Tibial artery (tissue), 4 donors: ENCODE results near the gene PLXNA4.

Experiments
- DNase-seq, 2 donors: peaks; one replicate each; pipeline ENCODE4 v3.0.0-alpha.2; 2019
- H3K27ac ChIP-seq, 2 donors: fragments of 200-600 bp; sonication (generic) in 1 of 2; 1 replicate in 1 of 2; 2 replicates in 1 of 2; pipeline ENCODE4 v1.5.1; 2018 to 2019; ENCODE audit warnings: mild to moderate bottlenecking in 1 of 2
- H3K27me3 ChIP-seq, 2 donors: fragments of 200-600 bp; sonication (generic) in 1 of 2; one replicate each; pipeline versions ENCODE4 v1.5.1 to v1.6.0; 2016 to 2019
- H3K36me3 ChIP-seq, 3 donors: fragments of 200-600 bp; sonication (generic) in 2 of 3; one replicate each; pipeline ENCODE4 v1.5.1; 2016 to 2019; ENCODE audit warnings: mild to moderate bottlenecking in 2 of 3
- H3K4me1 ChIP-seq, 4 donors: fragments of 200-600 bp; sonication (generic) in 2 of 4; 1 replicate in 3 of 4; 2 replicates in 1 of 4; pipeline ENCODE4 v1.5.1; 2016 to 2019
- H3K4me3 ChIP-seq, 2 donors: fragments of 200-600 bp; sonication (generic) in 1 of 2; 1 replicate in 1 of 2; 2 replicates in 1 of 2; pipeline ENCODE4 v1.5.1; 2018 to 2019; ENCODE audit warnings: mild to moderate bottlenecking in 2 of 2
- H3K9me3 ChIP-seq, 3 donors: fragments of 200-600 bp; sonication (generic) in 1 of 3; one replicate each; pipeline ENCODE4 v1.5.1; 2016 to 2019
- CTCF ChIP-seq, 2 experiments: fragments of 200-600 bp in 1 of 2; fragments of 450-650 bp in 1 of 2; IDR thresholded peaks; one replicate each; pipeline ENCODE4 v1.5.1; 2017 to 2019; ENCODE audit warnings: antibody characterized with exemption in 2 of 2, mild to moderate bottlenecking in 1 of 2, moderate library complexity in 1 of 2
- intact Hi-C: fragments of 100-400 bp; cut with DNase I; formaldehyde crosslinking; loops from one replicate; pipeline ENCODE4 v1.15.0; 2023; ENCODE audit warnings: low total_unique reads

PLXNA4 gene

GRCh38 chr7:132404261-132404660 lies 172.0 kb downstream of the PLXNA4 start:
- Histone ChIP-seq H3K4me3 (no peak overlapping the region), H3K27me3 (no peaks in the 10 kb centered on the region), H3K9me3 (no peaks in the 10 kb centered on the region), H3K36me3 (no peaks in the 10 kb centered on the region), H3K4me1 (peaks cover 0 to 22% (median 12%) of the 10 kb centered on the region in 4 donors), H3K27ac (no peak overlapping the region)
- no peak for TF ChIP-seq CTCF (IDR thresholded peaks at IDR 0.05)
- intact Hi-C loops, result no loop called here
- DNase-seq, result no peak

DNA sequence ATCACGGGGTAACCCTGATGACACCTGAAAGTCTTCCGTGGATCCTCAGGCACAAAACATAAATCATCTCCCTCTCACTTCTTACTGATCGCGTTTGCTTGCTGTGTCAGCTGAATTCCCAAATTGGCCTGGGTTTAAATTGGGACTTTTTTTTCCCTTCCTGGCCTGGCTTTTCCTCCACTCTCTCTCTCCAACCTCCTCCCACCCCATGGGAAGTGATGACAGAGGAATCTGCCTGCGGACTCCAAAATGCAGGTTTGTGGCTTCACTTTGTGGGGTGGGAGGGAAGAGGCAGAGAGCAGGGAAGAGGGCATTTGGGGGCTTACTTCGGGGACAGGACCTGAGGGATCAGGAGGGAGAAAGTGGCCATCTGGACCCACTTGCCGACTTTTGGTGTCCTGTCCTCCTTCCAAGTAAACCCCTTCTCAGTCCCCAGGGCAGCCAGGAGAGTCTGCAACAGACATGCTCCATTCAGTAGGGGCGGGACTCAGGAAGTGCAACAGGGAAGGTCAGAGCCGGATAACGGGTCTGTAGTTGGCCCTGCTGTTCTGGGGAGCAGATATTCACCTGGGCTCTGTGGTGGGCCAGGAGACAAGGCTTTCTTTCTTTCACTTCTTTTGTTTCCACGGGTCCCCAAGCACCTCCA lies 172.7 kb downstream of the PLXNA4 start:
- Histone ChIP-seq H3K4me1 (peaks cover 0 to 22% (median 12%) of the 10 kb centered on the region in 4 donors), H3K4me3 (no peak overlapping the region), H3K27ac (peak overlapping the region in 1 of 2 donors; percentile 40), H3K36me3 (no peaks in the 10 kb centered on the region), H3K27me3 (no peaks in the 10 kb centered on the region), H3K9me3 (no peaks in the 10 kb centered on the region)
- TF ChIP-seq CTCF (IDR thresholded peaks at IDR 0.05), result no peak
- no peak for DNase-seq
- intact Hi-C loops, result no loop called here

DNA sequence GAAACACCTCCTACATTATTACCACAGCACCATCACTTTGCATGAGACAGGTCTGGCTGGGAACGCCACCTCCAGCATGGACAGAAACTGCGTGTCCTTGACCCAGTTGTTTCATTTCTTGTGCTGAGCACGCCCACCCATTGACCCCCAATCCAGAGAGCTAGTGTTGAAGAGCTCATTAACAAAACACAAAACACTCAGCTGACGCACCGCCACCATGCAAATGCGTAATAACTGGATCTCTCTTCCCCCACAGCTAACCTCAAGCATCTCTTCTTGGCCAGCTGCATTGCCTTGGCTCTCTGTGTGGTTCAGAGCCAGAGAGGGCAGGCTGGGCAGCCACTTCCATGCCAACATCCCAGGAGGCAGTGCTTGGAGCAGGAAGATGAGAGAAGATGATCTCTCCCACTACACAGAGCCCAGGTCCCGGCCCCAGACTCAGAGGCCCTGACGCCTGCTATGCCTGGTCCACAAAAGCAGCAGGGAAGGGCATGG lies 173.5 kb downstream of the PLXNA4 start:
- Histone ChIP-seq H3K27ac (peak overlapping the region; percentile 29 to 40), H3K9me3 (no peaks in the 10 kb centered on the region), H3K4me1 (peaks cover 0 to 22% (median 12%) of the 10 kb centered on the region in 4 donors), H3K27me3 (no peaks in the 10 kb centered on the region), H3K36me3 (no peaks in the 10 kb centered on the region), H3K4me3 (no peak overlapping the region)
- no peak for TF ChIP-seq CTCF (IDR thresholded peaks at IDR 0.05)
- peak in 1 of 2 donors; percentile 73 for DNase-seq
- intact Hi-C loops, result no loop called here

DNA sequence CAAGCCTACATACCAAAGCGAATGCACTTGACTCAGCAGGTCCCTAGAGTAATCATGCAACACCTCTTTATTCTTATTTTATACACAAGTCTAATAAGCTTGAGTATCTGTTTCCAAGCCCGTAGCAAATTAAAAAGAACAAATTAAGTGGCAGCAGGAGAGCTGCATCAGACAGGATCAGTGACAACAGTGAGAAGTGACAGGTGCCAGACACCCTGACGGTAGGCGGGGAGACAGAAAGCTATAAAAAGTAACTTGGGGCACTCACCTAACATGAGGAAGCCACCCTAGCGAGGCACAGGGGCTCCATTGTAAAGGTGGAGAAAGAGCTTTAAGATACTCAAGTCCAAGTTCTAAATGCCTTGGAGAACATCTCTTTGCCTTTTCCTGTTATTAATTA lies 174.2 kb downstream of the PLXNA4 start:
- Histone ChIP-seq H3K4me1 (peaks cover 0 to 22% (median 12%) of the 10 kb centered on the region in 4 donors), H3K27ac (peak overlapping the region in 1 of 2 donors; percentile 29), H3K4me3 (no peak overlapping the region), H3K36me3 (no peaks in the 10 kb centered on the region), H3K27me3 (no peaks in the 10 kb centered on the region), H3K9me3 (no peaks in the 10 kb centered on the region)
- no peak for TF ChIP-seq CTCF (IDR thresholded peaks at IDR 0.05)
- intact Hi-C loops, result no loop called here
- DNase-seq, result no peak

DNA sequence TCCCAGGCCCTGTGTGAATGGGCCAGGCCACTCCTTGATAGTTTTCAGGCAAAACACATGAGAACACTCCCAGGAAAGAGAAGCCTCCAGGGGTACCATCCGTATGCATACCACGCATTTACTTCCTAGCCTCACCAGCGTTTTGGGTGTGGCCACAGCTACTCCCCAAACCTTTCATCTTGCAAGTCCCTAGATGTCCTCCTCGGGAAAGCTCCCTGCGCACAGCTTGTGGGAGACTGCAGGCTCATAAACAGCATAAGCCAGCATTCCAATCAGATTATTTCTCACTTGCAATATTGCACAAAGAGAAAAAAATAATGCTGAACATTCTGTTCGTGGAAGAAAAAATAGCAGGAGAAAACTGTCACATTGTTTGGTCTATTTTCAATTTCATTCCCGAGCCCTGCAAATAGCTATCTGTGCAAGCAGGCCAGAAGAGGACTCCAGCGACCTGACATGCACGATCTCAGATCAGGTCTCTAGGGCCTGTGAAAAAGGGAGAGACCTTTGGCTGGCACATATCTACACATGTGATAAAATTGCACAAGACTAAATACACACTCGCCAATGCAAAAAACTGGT lies 175.6 kb downstream of the PLXNA4 start:
- Histone ChIP-seq H3K27ac (no peak overlapping the region), H3K27me3 (no peaks in the 10 kb centered on the region), H3K4me1 (peaks cover 0 to 22% (median 12%) of the 10 kb centered on the region in 4 donors), H3K4me3 (no peak overlapping the region), H3K9me3 (no peaks in the 10 kb centered on the region), H3K36me3 (no peaks in the 10 kb centered on the region)
- TF ChIP-seq CTCF (IDR thresholded peaks at IDR 0.05), result no peak
- intact Hi-C loops, result no loop called here
- DNase-seq, result peak in 1 of 2 donors; percentile 53
